ENCODE measurements around the gene NKX6-2.

Gene NKX6-2

DNA sequence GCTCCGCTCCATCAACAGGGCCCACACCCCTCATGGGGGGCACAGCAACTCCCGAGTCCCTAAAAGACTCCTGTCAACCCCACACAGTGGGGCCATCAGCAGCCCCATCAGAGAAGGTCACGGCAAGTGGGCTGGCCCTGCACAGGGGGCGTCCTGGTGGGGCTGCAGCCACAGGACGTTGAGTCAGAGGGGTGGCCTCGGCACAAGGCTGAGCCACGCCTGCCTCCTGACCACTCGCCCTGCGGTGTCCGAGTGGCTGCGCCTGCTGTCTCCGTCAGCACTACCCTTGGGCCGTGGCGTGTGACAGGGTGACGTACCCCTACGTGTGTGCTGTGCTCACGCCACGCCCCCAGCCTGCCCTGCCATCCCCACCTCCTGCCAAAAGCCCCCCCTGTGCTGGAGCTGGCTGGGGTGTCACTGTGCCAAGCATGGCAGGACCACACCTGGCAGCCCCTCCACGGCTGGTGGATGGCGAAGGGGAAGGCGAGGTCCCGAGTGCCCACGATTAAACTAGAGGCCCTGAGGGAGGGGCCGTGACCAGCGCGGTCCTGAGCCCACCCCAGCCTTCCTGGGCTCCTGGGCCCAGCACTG, 26.0 kb upstream of the NKX6-2 start:
- Histone ChIP-seq H3K9me3 (ENCODE audit: control insufficient read depth, insufficient read depth, low read depth, low read length) (no peaks in the 10 kb centered on the region), H3K27ac (ENCODE audit: extremely low read depth, low read depth, low read length) (no peak overlapping the region), H3K4me1 (ENCODE audit: control insufficient read depth, insufficient read depth, low read length) (no peaks in the 10 kb centered on the region), H3K4me3 (ENCODE audit: low read depth, low read length) (no peak overlapping the region), H3K36me3 (ENCODE audit: control insufficient read depth in 2 of 2, insufficient read depth in 1 of 2, low read length in 2 of 2) (no peaks in the 10 kb centered on the region)
- POLR2A ChIA-PET, result no interaction called here
- CTCF ChIA-PET, result no interaction called here
- TF ChIP-seq ZNF677 (tag by site-specific recombination; IDR thresholded peaks at IDR 0.05) (no peak), ZNF600 (tag by site-specific recombination; IDR thresholded peaks at IDR 0.05) (no peak), ZNF350 (tag by site-specific recombination; IDR thresholded peaks at IDR 0.05) (no peak), ZNF654 (tag by site-specific recombination; IDR thresholded peaks at IDR 0.05; ENCODE audit: low read depth) (no peak), KLF10 (tag by site-specific recombination; IDR thresholded peaks at IDR 0.05) (no peak), ZFHX2 (tag by site-specific recombination; conservative IDR thresholded peaks at IDR 0.05) (no peak), ZNF10 (tag by site-specific recombination; IDR thresholded peaks at IDR 0.05) (no peak), ZNF211 (tag by site-specific recombination; IDR thresholded peaks at IDR 0.05; ENCODE audit: low read depth) (no peak)
- TF ChIP-seq, protein P1, sequence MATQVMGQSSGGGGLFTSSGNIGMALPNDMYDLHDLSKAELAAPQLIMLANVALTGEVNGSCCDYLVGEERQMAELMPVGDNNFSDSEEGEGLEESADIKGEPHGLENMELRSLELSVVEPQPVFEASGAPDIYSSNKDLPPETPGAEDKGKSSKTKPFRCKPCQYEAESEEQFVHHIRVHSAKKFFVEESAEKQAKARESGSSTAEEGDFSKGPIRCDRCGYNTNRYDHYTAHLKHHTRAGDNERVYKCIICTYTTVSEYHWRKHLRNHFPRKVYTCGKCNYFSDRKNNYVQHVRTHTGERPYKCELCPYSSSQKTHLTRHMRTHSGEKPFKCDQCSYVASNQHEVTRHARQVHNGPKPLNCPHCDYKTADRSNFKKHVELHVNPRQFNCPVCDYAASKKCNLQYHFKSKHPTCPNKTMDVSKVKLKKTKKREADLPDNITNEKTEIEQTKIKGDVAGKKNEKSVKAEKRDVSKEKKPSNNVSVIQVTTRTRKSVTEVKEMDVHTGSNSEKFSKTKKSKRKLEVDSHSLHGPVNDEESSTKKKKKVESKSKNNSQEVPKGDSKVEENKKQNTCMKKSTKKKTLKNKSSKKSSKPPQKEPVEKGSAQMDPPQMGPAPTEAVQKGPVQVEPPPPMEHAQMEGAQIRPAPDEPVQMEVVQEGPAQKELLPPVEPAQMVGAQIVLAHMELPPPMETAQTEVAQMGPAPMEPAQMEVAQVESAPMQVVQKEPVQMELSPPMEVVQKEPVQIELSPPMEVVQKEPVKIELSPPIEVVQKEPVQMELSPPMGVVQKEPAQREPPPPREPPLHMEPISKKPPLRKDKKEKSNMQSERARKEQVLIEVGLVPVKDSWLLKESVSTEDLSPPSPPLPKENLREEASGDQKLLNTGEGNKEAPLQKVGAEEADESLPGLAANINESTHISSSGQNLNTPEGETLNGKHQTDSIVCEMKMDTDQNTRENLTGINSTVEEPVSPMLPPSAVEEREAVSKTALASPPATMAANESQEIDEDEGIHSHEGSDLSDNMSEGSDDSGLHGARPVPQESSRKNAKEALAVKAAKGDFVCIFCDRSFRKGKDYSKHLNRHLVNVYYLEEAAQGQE (tag by site-specific recombination; IDR thresholded peaks at IDR 0.05), result no peak
- TF ChIP-seq, protein P2, sequence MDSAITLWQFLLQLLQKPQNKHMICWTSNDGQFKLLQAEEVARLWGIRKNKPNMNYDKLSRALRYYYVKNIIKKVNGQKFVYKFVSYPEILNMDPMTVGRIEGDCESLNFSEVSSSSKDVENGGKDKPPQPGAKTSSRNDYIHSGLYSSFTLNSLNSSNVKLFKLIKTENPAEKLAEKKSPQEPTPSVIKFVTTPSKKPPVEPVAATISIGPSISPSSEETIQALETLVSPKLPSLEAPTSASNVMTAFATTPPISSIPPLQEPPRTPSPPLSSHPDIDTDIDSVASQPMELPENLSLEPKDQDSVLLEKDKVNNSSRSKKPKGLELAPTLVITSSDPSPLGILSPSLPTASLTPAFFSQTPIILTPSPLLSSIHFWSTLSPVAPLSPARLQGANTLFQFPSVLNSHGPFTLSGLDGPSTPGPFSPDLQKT (IDR thresholded peaks at IDR 0.05; ENCODE audit: borderline replicate concordance, low read depth, low read length), result no peak

DNA sequence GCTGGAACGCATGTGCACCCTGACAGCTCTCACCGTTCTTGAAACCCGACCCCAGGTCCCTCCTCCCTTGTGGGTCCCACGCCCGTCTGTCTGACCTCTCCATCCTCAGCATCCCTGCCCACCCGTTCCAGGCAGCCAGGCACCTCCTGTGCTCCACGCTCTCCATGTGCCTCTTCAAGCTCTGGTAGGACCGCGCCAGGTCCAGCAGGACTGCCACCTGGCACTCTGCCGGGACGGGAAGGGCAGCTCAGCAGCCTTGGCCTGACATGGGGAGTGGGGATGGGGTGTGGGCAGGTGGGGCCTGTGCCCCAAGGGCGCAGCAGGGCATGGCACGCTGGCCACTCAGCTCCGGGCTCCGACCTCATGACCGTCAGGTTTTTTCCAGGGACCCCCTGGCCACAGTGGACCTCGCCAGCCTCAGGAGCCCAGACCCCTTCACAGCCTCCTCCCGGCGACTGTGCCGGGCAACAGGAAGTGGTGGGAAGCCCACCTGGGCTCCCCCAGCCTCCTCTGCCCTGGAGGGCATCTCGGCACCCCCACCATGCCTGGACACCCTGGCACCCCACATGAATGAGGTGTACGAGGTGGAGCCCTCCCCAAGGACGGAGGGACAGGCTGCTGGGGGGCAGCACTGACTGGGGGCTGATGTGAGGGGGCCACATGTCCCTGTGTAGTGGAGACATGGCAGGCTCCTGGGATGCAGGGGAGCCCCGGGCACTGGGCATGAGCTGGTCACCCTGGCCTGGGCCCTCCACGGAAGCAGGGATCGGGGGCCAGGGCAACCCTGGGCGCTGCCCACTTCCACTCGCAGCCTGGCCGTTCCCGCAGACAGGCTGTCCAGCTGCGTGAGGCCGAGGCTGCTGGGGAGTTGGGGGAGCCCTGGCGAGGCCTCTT, 25.1 kb upstream of the NKX6-2 start:
- Histone ChIP-seq H3K9me3 (ENCODE audit: control insufficient read depth, insufficient read depth, low read depth, low read length) (no peaks in the 10 kb centered on the region), H3K27ac (ENCODE audit: extremely low read depth, low read depth, low read length) (no peak overlapping the region), H3K36me3 (ENCODE audit: control insufficient read depth in 2 of 2, insufficient read depth in 1 of 2, low read length in 2 of 2) (no peaks in the 10 kb centered on the region), H3K4me1 (ENCODE audit: control insufficient read depth, insufficient read depth, low read length) (no peaks in the 10 kb centered on the region), H3K4me3 (ENCODE audit: low read depth, low read length) (no peak overlapping the region)
- ChIA-PET POLR2A (no interaction called here), CTCF (no interaction called here)
- TF ChIP-seq, protein P3, sequence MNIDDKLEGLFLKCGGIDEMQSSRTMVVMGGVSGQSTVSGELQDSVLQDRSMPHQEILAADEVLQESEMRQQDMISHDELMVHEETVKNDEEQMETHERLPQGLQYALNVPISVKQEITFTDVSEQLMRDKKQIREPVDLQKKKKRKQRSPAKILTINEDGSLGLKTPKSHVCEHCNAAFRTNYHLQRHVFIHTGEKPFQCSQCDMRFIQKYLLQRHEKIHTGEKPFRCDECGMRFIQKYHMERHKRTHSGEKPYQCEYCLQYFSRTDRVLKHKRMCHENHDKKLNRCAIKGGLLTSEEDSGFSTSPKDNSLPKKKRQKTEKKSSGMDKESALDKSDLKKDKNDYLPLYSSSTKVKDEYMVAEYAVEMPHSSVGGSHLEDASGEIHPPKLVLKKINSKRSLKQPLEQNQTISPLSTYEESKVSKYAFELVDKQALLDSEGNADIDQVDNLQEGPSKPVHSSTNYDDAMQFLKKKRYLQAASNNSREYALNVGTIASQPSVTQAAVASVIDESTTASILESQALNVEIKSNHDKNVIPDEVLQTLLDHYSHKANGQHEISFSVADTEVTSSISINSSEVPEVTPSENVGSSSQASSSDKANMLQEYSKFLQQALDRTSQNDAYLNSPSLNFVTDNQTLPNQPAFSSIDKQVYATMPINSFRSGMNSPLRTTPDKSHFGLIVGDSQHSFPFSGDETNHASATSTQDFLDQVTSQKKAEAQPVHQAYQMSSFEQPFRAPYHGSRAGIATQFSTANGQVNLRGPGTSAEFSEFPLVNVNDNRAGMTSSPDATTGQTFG (tag by site-specific recombination; IDR thresholded peaks at IDR 0.05; ENCODE audit: borderline replicate concordance), result no peak
- TF ChIP-seq ZNF292 (tag by site-specific recombination; IDR thresholded peaks at IDR 0.05; ENCODE audit: borderline replicate concordance, low read depth) (no peak), SP7 (tag by site-specific recombination; IDR thresholded peaks at IDR 0.05) (no peak), ZNF549 (tag by site-specific recombination; IDR thresholded peaks at IDR 0.05) (no peak), ZNF529 (tag by site-specific recombination; IDR thresholded peaks at IDR 0.05; ENCODE audit: insufficient replicate concordance) (no peak), ZFP69B (tag by site-specific recombination; IDR thresholded peaks at IDR 0.05) (0 out of 2 replicates have a peak, but pooled peaks have one; percentile 28), ZNF830 (tag by site-specific recombination; IDR thresholded peaks at IDR 0.05; ENCODE audit: low read depth) (no peak), EGR2 (tag by site-specific recombination; IDR thresholded peaks at IDR 0.05; ENCODE audit: low read depth) (no peak), ZBTB7A (tag by site-specific recombination; IDR thresholded peaks at IDR 0.05; ENCODE audit: low read depth) (no peak)
- TF ChIP-seq, protein P4, sequence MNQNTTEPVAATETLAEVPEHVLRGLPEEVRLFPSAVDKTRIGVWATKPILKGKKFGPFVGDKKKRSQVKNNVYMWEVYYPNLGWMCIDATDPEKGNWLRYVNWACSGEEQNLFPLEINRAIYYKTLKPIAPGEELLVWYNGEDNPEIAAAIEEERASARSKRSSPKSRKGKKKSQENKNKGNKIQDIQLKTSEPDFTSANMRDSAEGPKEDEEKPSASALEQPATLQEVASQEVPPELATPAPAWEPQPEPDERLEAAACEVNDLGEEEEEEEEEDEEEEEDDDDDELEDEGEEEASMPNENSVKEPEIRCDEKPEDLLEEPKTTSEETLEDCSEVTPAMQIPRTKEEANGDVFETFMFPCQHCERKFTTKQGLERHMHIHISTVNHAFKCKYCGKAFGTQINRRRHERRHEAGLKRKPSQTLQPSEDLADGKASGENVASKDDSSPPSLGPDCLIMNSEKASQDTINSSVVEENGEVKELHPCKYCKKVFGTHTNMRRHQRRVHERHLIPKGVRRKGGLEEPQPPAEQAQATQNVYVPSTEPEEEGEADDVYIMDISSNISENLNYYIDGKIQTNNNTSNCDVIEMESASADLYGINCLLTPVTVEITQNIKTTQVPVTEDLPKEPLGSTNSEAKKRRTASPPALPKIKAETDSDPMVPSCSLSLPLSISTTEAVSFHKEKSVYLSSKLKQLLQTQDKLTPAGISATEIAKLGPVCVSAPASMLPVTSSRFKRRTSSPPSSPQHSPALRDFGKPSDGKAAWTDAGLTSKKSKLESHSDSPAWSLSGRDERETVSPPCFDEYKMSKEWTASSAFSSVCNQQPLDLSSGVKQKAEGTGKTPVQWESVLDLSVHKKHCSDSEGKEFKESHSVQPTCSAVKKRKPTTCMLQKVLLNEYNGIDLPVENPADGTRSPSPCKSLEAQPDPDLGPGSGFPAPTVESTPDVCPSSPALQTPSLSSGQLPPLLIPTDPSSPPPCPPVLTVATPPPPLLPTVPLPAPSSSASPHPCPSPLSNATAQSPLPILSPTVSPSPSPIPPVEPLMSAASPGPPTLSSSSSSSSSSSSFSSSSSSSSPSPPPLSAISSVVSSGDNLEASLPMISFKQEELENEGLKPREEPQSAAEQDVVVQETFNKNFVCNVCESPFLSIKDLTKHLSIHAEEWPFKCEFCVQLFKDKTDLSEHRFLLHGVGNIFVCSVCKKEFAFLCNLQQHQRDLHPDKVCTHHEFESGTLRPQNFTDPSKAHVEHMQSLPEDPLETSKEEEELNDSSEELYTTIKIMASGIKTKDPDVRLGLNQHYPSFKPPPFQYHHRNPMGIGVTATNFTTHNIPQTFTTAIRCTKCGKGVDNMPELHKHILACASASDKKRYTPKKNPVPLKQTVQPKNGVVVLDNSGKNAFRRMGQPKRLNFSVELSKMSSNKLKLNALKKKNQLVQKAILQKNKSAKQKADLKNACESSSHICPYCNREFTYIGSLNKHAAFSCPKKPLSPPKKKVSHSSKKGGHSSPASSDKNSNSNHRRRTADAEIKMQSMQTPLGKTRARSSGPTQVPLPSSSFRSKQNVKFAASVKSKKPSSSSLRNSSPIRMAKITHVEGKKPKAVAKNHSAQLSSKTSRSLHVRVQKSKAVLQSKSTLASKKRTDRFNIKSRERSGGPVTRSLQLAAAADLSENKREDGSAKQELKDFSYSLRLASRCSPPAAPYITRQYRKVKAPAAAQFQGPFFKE (tag by site-specific recombination; IDR thresholded peaks at IDR 0.05; ENCODE audit: borderline replicate concordance), result no peak

Measured in HEK293 (cell line).